ENCODE data around the gene SPATA9.

DNA sequence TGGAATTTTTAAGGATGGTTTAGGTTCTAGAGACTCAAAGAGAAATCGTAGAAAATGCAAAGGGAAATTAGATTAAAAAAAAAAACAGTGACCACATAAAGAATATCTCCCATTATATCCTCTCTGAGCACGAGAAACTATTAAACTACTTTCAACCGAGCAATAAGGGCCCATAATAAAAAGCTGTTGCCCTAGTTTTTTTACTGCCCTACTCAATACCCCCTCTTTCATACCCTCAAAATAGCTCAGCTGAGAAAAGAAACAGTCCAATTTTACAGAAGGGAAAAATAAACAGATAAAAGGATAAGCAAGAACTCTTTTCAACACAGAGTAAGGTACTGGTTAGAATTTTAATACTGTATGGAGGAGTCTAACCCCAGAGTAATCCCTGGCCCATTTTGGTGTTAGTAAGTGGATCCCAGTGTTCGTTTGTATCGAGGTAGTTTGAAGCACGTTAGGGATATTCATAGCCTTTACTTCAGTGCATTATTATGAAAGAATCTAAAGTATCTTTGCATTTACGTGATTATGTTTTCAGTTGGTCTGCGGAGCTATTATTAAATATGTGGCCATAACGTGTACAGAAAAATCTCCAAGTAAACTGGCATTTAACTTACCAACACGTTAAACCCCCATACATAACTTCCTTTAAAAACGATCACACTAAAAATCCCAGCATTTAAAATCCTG, 47.4 kb upstream of the SPATA9 start:
- TF ChIP-seq, protein P1, sequence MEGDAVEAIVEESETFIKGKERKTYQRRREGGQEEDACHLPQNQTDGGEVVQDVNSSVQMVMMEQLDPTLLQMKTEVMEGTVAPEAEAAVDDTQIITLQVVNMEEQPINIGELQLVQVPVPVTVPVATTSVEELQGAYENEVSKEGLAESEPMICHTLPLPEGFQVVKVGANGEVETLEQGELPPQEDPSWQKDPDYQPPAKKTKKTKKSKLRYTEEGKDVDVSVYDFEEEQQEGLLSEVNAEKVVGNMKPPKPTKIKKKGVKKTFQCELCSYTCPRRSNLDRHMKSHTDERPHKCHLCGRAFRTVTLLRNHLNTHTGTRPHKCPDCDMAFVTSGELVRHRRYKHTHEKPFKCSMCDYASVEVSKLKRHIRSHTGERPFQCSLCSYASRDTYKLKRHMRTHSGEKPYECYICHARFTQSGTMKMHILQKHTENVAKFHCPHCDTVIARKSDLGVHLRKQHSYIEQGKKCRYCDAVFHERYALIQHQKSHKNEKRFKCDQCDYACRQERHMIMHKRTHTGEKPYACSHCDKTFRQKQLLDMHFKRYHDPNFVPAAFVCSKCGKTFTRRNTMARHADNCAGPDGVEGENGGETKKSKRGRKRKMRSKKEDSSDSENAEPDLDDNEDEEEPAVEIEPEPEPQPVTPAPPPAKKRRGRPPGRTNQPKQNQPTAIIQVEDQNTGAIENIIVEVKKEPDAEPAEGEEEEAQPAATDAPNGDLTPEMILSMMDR (IDR thresholded peaks at IDR 0.05), result no peak
- TF ChIP-seq POLR2AphosphoS5 (IDR thresholded peaks at IDR 0.05) (no peak), POLR2A (IDR thresholded peaks at IDR 0.05) (no peak)
